Aorta (tissue), 5 donors: Measurements from ENCODE around the gene USP30. TPM values are rescaled to one million over a fixed set of nuclear protein-coding genes. Genes with fewer than 3 reads are reported as not detected.

ENCODE experiments used
- ATAC-seq: fragments of 200-7000 bp; cut with Tn5 transposase; one replicate; pipeline ENCODE4 v1.9.1; 2022; ENCODE audit warnings: moderate library complexity; ENCODE audit not compliant: low FRiP score
- DNase-seq, 2 donors: peaks; one replicate each; pipeline ENCODE4 v3.0.0-alpha.2; 2020
- H3K27ac ChIP-seq, 2 donors: one replicate each; pipeline ENCODE4 v1.5.1; 2013; ENCODE audit warnings: low read length in 2 of 2, mild to moderate bottlenecking in 2 of 2, moderate library complexity in 2 of 2, control low read depth in 1 of 2, inconsistent platforms in 1 of 2, low read depth in 1 of 2
- H3K27me3 ChIP-seq, 2 donors: one replicate each; pipeline ENCODE4 v1.6.1; 2013; ENCODE audit warnings: control low read depth in 1 of 2, low read length in 1 of 2, mild to moderate bottlenecking in 1 of 2, moderate library complexity in 1 of 2; ENCODE audit not compliant: insufficient read depth in 2 of 2, control insufficient read depth in 1 of 2
- H3K36me3 ChIP-seq, 2 donors: one replicate each; pipeline ENCODE4 v1.6.1; 2013; ENCODE audit warnings: control low read depth in 1 of 2, low read length in 1 of 2, mild to moderate bottlenecking in 1 of 2; ENCODE audit not compliant: insufficient read depth in 2 of 2, control insufficient read depth in 1 of 2
- H3K4me1 ChIP-seq, 2 donors: one replicate each; pipeline ENCODE4 v1.6.1; 2013; ENCODE audit warnings: low read length in 2 of 2, control low read depth in 1 of 2, mild to moderate bottlenecking in 1 of 2, moderate library complexity in 1 of 2; ENCODE audit not compliant: insufficient read depth in 2 of 2, control insufficient read depth in 1 of 2
- H3K4me3 ChIP-seq, 2 donors: one replicate each; pipeline ENCODE4 v1.5.1; 2013; ENCODE audit warnings: low read length in 2 of 2, control low read depth in 1 of 2, mild to moderate bottlenecking in 1 of 2
- H3K9me3 ChIP-seq: one replicate; pipeline ENCODE4 v1.6.1; 2013; ENCODE audit warnings: mild to moderate bottlenecking, low read length; ENCODE audit not compliant: control insufficient read depth
- WGBS, 2 donors: extraction: QIAGEN DNeasy Blood & Tissue Kit; methylation state at CpG; one replicate each; pipeline ENCODE4 v1.1.7; 2013; 5-methylcytosine and 5-hydroxymethylcytosine counted together
- intact Hi-C, 2 donors: fragments of 100-400 bp; cut with DNase I; formaldehyde crosslinking; loops; one replicate each; pipeline versions ENCODE4 v1.14.2 to v1.15.0; 2022
- polyA plus RNA-seq, 2 donors: library from polyadenylated mRNA; stranded (reverse); fragments of 200-250 nt; gene quantifications; one replicate each; pipeline ENCODE4 v1.2.3, GENCODE V29; 2013
- total RNA-seq, 2 donors: library from RNA; stranded (reverse); fragmentation: NEBNext Ultra II Directional; extraction: Animal tissue kit (Norgen Biotek cat#: 25700); gene quantifications; one replicate each; pipeline ENCODE4 v1.2.1, GENCODE V29; 2021
- donor health status: healthy with polysubstance abuse.
- donor health status: Bipolar disorder and iron deficiency.
- donor health status: DM: no; HTN: no; CAD: no.
- donor health status: DM: no; HTN: no; CAD: no.
- donor health status: DM: yes; HTN: yes; CAD: no.

The USP30 gene
- total and polyA plus RNA-seq, 4 donors = 4.1 to 14.8 (median 6.9) TPM

GRCh38 chr12:109057376-109057775, 5.0 kb downstream of the USP30 start:
- Histone ChIP-seq H3K9me3 (no peaks in the 10 kb centered on the region), H3K27me3 (no peaks in the 10 kb centered on the region), H3K27ac (no peak overlapping the region), H3K4me3 (no peak overlapping the region), H3K4me1 (peaks cover 0 to 4% of the 10 kb centered on the region in 2 donors), H3K36me3 (peaks cover 0 to 3% of the 10 kb centered on the region in 2 donors)
- intact Hi-C loops = no loop called here
- ATAC-seq (no peak), DNase-seq (no peak)
- 93 to 95% methylated on average over 1 of the region's 1 CpG for WGBS, 2 donors

GRCh38 chr12:109058773-109059172, 6.4 kb downstream of the USP30 start:
- DNase-seq = no peak
- no peak overlapping the region for H3K27ac ChIP-seq
- ATAC-seq = no peak
- 92 to 94% methylated on average over 6 of the region's 6 CpGs for WGBS, 2 donors
- H3K27me3 ChIP-seq = no peaks in the 10 kb centered on the region
- no peaks in the 10 kb centered on the region for H3K4me1 ChIP-seq
- no peaks in the 10 kb centered on the region for H3K9me3 ChIP-seq
- peaks cover 0 to 3% of the 10 kb centered on the region in 2 donors for H3K36me3 ChIP-seq
- intact Hi-C loops = no loop called here
- no peak overlapping the region for H3K4me3 ChIP-seq

GRCh38 chr12:109064143-109064542, 11.8 kb downstream of the USP30 start:
- H3K4me3 ChIP-seq = no peak overlapping the region
- ATAC-seq (no peak), DNase-seq (no peak)
- H3K36me3 ChIP-seq = peaks cover under 1 to 8% of the 10 kb centered on the region in 2 donors
- WGBS, 2 donors = 95 to 96% methylated on average over 3 of the region's 3 CpGs
- H3K27me3 ChIP-seq = no peaks in the 10 kb centered on the region
- H3K27ac ChIP-seq = no peak overlapping the region
- intact Hi-C loops = no loop called here
- H3K4me1 ChIP-seq = no peaks in the 10 kb centered on the region
- H3K9me3 ChIP-seq = no peaks in the 10 kb centered on the region

- 89% methylated on average over 5 of the region's 5 CpGs for WGBS, 2 donors
- no peak overlapping the region for H3K27ac ChIP-seq
- no peak for ATAC-seq
- intact Hi-C loops = no loop called here
- no peak for DNase-seq
- no peak overlapping the region for H3K4me3 ChIP-seq
- peaks cover 5 to 7% of the 10 kb centered on the region in 2 donors for H3K36me3 ChIP-seq
- H3K4me1 ChIP-seq = no peaks in the 10 kb centered on the region
- H3K27me3 ChIP-seq = no peaks in the 10 kb centered on the region
- H3K9me3 ChIP-seq = no peaks in the 10 kb centered on the region
Measured at GRCh38 chr12:109065154-109065852, 12.9 kb downstream of the USP30 start.

- no peak overlapping the region for H3K4me3 ChIP-seq
- no peaks in the 10 kb centered on the region for H3K27me3 ChIP-seq
- WGBS, 2 donors = 75 to 81% methylated on average over 1 of the region's 1 CpG
- no peak for ATAC-seq
- intact Hi-C loops = no loop called here
- no peaks in the 10 kb centered on the region for H3K9me3 ChIP-seq
- H3K4me1 ChIP-seq = no peaks in the 10 kb centered on the region
- H3K36me3 ChIP-seq = peaks cover 5 to 7% of the 10 kb centered on the region in 2 donors
- DNase-seq = no peak
- H3K27ac ChIP-seq = no peak overlapping the region
Measured at GRCh38 chr12:109065853-109066193, 13.4 kb downstream of the USP30 start.

GRCh38 chr12:109069307-109070271, 17.2 kb downstream of the USP30 start:
- intact Hi-C loops = no loop called here
- Histone ChIP-seq H3K27me3 (no peaks in the 10 kb centered on the region), H3K4me3 (no peak overlapping the region), H3K27ac (no peak overlapping the region), H3K36me3 (peaks cover 5 to 8% of the 10 kb centered on the region in 2 donors), H3K9me3 (no peaks in the 10 kb centered on the region), H3K4me1 (no peaks in the 10 kb centered on the region)
- DNase-seq (no peak), ATAC-seq (no peak)
- WGBS, 2 donors = 66 to 74% methylated on average over 17 of the region's 17 CpGs

- H3K4me1 ChIP-seq = no peaks in the 10 kb centered on the region
- ATAC-seq (no peak), DNase-seq (no peak)
- peaks cover 0 to 4% of the 10 kb centered on the region in 2 donors for H3K36me3 ChIP-seq
- no peaks in the 10 kb centered on the region for H3K27me3 ChIP-seq
- no peak overlapping the region for H3K4me3 ChIP-seq
- no peaks in the 10 kb centered on the region for H3K9me3 ChIP-seq
- H3K27ac ChIP-seq = no peak overlapping the region
- intact Hi-C loops = no loop called here
Measured at GRCh38 chr12:109074866-109075265, 22.5 kb downstream of the USP30 start.

- Histone ChIP-seq H3K9me3 (no peaks in the 10 kb centered on the region), H3K27me3 (no peaks in the 10 kb centered on the region), H3K36me3 (peaks cover 5 to 16% of the 10 kb centered on the region in 2 donors), H3K4me1 (no peaks in the 10 kb centered on the region), H3K27ac (no peak overlapping the region), H3K4me3 (no peak overlapping the region)
- DNase-seq (no peak), ATAC-seq (no peak)
- intact Hi-C loops = no loop called here
- WGBS, 2 donors = 88 to 91% methylated on average over 14 of the region's 14 CpGs
Measured at GRCh38 chr12:109082751-109083150, 30.4 kb downstream of the USP30 start.
